SK-N-SH (cell line): ENCODE results near the gene SNAP29. TPM values are rescaled to one million over a fixed set of nuclear protein-coding genes. Genes with fewer than 3 reads are reported as not detected.

Source experiments
- CTCF ChIA-PET: fragments of 300-600, 350-600 bp; formaldehyde crosslinking; extraction: SDS; loops from one replicate; lab custom pipeline; 2021; lab: Yijun Ruan, JAX
- POLR2A ChIA-PET: fragments of 350-600 bp; sonication (Branson Sonifier 250); formaldehyde crosslinking; extraction: SDS; loops from one replicate; lab custom pipeline; 2020; ENCODE audit warnings: antibody characterized with exemption, inconsistent platforms; lab: Yijun Ruan, JAX
- DNase-seq: peaks from one replicate; pipeline ENCODE4 v3.0.0; 2012
- H2AFZ ChIP-seq: fragments of 200-600 bp; sonication (generic); 2 replicates; pipeline ENCODE4 v1.8.1; 2016; ENCODE audit warnings: antibody characterized with exemption, mild to moderate bottlenecking, low read depth
- H3F3A ChIP-seq: fragments of 200-600 bp; sonication (generic); replicated peaks from 2 replicates; pipeline ENCODE3; 2016; ENCODE audit warnings: antibody characterized with exemption, mild to moderate bottlenecking; ENCODE audit not compliant: insufficient read depth
- H3K27ac ChIP-seq, 2 experiments: fragments of 200-500 bp in 1 of 2; fragments of 200-600 bp in 1 of 2; sonication (Bioruptor generic) in 1 of 2; sonication (generic), shearing (Covaris generic) in 1 of 2; 2 replicates each; pipeline versions ENCODE4 v1.5.1 to v1.6.1; 2014 to 2016; ENCODE audit warnings: low read depth in 2 of 2, inconsistent platforms in 1 of 2, low read length in 1 of 2, mild to moderate bottlenecking in 1 of 2, mixed read lengths in 1 of 2
- H3K27me3 ChIP-seq: fragments of 200-600 bp; sonication (generic), shearing (Covaris generic); 2 replicates; pipeline ENCODE4 v1.6.1; 2016; ENCODE audit warnings: mixed run types; ENCODE audit not compliant: insufficient read depth
- H3K36me3 ChIP-seq, 2 experiments: fragments of 200-500 bp in 1 of 2; fragments of 200-600 bp in 1 of 2; sonication (Bioruptor generic) in 1 of 2; sonication (generic) in 1 of 2; replicated peaks in 1 of 2; 2 replicates each; pipeline versions ENCODE3 to v1.5.1; 2014 to 2016; ENCODE audit warnings: low read length in 1 of 2, mild to moderate bottlenecking in 1 of 2; ENCODE audit not compliant: insufficient read depth in 2 of 2, control insufficient read depth in 1 of 2
- H3K4me1 ChIP-seq, 2 experiments: fragments of 200-500 bp in 1 of 2; fragments of 200-600 bp in 1 of 2; sonication (Bioruptor generic) in 1 of 2; sonication (generic), shearing (Covaris generic) in 1 of 2; 2 replicates each; pipeline versions ENCODE4 v1.5.1 to v1.6.1; 2014 to 2016; ENCODE audit warnings: low read depth in 1 of 2, low read length in 1 of 2, mixed run types in 1 of 2; ENCODE audit not compliant: insufficient read depth in 2 of 2, control insufficient read depth in 1 of 2
- H3K4me2 ChIP-seq: fragments of 200-600 bp; sonication (generic), shearing (Covaris generic); 2 replicates; pipeline ENCODE4 v1.6.1; 2017; ENCODE audit warnings: mixed run types
- H3K4me3 ChIP-seq, 2 experiments: fragments of 200-500 bp in 1 of 2; fragments of 200-600 bp in 1 of 2; sonication (Bioruptor generic) in 1 of 2; sonication (generic), shearing (Covaris generic) in 1 of 2; 2 replicates each; pipeline versions ENCODE4 v1.5.1 to v1.8.1; 2014 to 2016; ENCODE audit warnings: low read depth in 2 of 2, inconsistent platforms in 1 of 2, low read length in 1 of 2, mild to moderate bottlenecking in 1 of 2, mixed read lengths in 1 of 2, moderate library complexity in 1 of 2
- H3K79me2 ChIP-seq: fragments of 200-600 bp; sonication (generic); 2 replicates; pipeline ENCODE4 v1.8.1; 2017; ENCODE audit warnings: mild to moderate bottlenecking; ENCODE audit not compliant: insufficient read depth
- H3K9ac ChIP-seq: fragments of 200-600 bp; sonication (generic); 2 replicates; pipeline ENCODE4 v1.6.1; 2017; ENCODE audit warnings: mixed run types
- H3K9me2 ChIP-seq: fragments of 200-600 bp; sonication (generic); 2 replicates; pipeline ENCODE4 v1.6.1; 2017; ENCODE audit warnings: mixed run types
- H3K9me3 ChIP-seq: fragments of 200-600 bp; sonication (generic); 2 replicates; pipeline ENCODE4 v1.6.1; 2017; ENCODE audit warnings: mixed run types, mild to moderate bottlenecking, moderate library complexity
- H4K20me1 ChIP-seq: fragments of 200-600 bp; sonication (generic); 2 replicates; pipeline ENCODE4 v1.6.1; 2017; ENCODE audit warnings: mild to moderate bottlenecking, mixed run types; ENCODE audit not compliant: insufficient read depth
- EZH2phosphoT487 ChIP-seq: fragments of 200-600 bp; sonication (generic); IDR thresholded peaks from 2 replicates; pipeline ENCODE4 v1.6.1; 2017; ENCODE audit warnings: low read depth, mixed run types, mild to moderate bottlenecking, antibody characterized with exemption, moderate library complexity, borderline replicate concordance
- FOXJ3 ChIP-seq: sonication (generic); formaldehyde crosslinking; IDR thresholded peaks from 2 replicates; pipeline ENCODE4 v1.5.1; 2020; ENCODE audit warnings: mild to moderate bottlenecking, missing genetic modification reagents
- GATA2 ChIP-seq: sonication (generic); formaldehyde crosslinking; IDR thresholded peaks from 2 replicates; pipeline ENCODE4 v1.5.0; 2020; ENCODE audit warnings: mild to moderate bottlenecking, missing genetic modification reagents
- MEF2A ChIP-seq: IDR thresholded peaks from 2 replicates; pipeline ENCODE4 v1.4.0; 2012; ENCODE audit warnings: low read depth, borderline replicate concordance
- MXI1 ChIP-seq: IDR thresholded peaks from 2 replicates; pipeline ENCODE4 v1.6.1; 2012; ENCODE audit warnings: mild to moderate bottlenecking, low read depth, low read length, improper control_type of control experiment
- NFIC ChIP-seq: IDR thresholded peaks from 2 replicates; pipeline ENCODE4 v1.4.0; 2012; ENCODE audit warnings: borderline replicate concordance
- NRF1 ChIP-seq: IDR thresholded peaks from 2 replicates; pipeline ENCODE4 v1.6.1; 2012; ENCODE audit warnings: low read depth, mild to moderate bottlenecking, low read length
- PBX3 ChIP-seq: IDR thresholded peaks from 2 replicates; pipeline ENCODE4; 2012
- RFX5 ChIP-seq: IDR thresholded peaks from 2 replicates; pipeline ENCODE4 v1.6.1; 2012; ENCODE audit warnings: mild to moderate bottlenecking, improper control_type of control experiment, low read length
- RXRA ChIP-seq: IDR thresholded peaks from 2 replicates; pipeline ENCODE4 v1.4.0; 2012; ENCODE audit warnings: low read depth, mild to moderate bottlenecking, borderline replicate concordance
- SIN3A ChIP-seq: IDR thresholded peaks from 2 replicates; pipeline ENCODE4 v1.6.1; 2012; ENCODE audit warnings: low read depth, mild to moderate bottlenecking, low read length, moderate library complexity, borderline replicate concordance
- YY1 ChIP-seq: IDR thresholded peaks from 2 replicates; pipeline ENCODE4 v1.4.0; 2012; ENCODE audit warnings: low read depth, mild to moderate bottlenecking
- WGBS: methylation state at CpG from one replicate; pipeline ENCODE4 v1.1.6; 2017; ENCODE audit warnings: low lambda C conversion rate; 5-methylcytosine and 5-hydroxymethylcytosine counted together
- polyA plus RNA-seq, 3 experiments: library from polyadenylated mRNA; depleted of rRNA; stranded (reverse); fragments of >200 nt; gene quantifications; 2 replicates each; pipeline ENCODE4 v1.2.3, GENCODE V29; 2012
- TF ChIP-seq, protein P1 (sequence below): IDR thresholded peaks from 2 replicates; pipeline ENCODE4 v1.4.0; 2012; ENCODE audit warnings: low read depth

The SNAP29 gene
- polyA plus RNA-seq, 1 of the 3 experiments (the other 2 are of a cell fraction) = 37.3 TPM

- no peak overlapping the region for H3K9ac ChIP-seq
- no peaks in the 10 kb centered on the region for H3K9me2 ChIP-seq
- no peak overlapping the region for H3K4me3 ChIP-seq
- no peaks in the 10 kb centered on the region for H3K9me3 ChIP-seq
- ChIA-PET CTCF (no interaction called here), POLR2A (no interaction called here)
- H2AFZ ChIP-seq = no peak overlapping the region
- peaks cover 5% of the 10 kb centered on the region for H3F3A ChIP-seq
- H3K79me2 ChIP-seq = peaks cover 64% of the 10 kb centered on the region; the same call in 1 of the 2 replicates
- H3K4me2 ChIP-seq = no peak overlapping the region
- H4K20me1 ChIP-seq = peaks cover 13% of the 10 kb centered on the region
- H3K36me3 ChIP-seq = peaks cover 0 to 3% of the 10 kb centered on the region in 2 experiments
- no peaks in the 10 kb centered on the region for H3K4me1 ChIP-seq
- no peak for TF ChIP-seq YY1
- no peak for TF ChIP-seq MEF2A
- TF ChIP-seq RFX5 = no peak
- no peak for TF ChIP-seq SIN3A
- no peak for TF ChIP-seq NFIC
- no peak for TF ChIP-seq EZH2phosphoT487
- TF ChIP-seq RXRA = no peak
- no peak for TF ChIP-seq PBX3
- TF ChIP-seq NRF1 = no peak
- H3K27ac ChIP-seq = no peak overlapping the region
- DNase-seq = no peak
- 88% methylated on average over 5 of the region's 5 CpGs for WGBS
- no peaks in the 10 kb centered on the region for H3K27me3 ChIP-seq
These were observed 14.5 kb upstream of the SNAP29 start for GRCh38 chr22:20844055-20845037.

- Histone ChIP-seq H3K27ac (no peak overlapping the region), H3K79me2 (peaks cover 73% of the 10 kb centered on the region), H3F3A (peaks cover 5% of the 10 kb centered on the region), H2AFZ (no peak overlapping the region), H3K9me2 (no peaks in the 10 kb centered on the region), H3K9ac (no peak overlapping the region), H3K4me1 (no peaks in the 10 kb centered on the region), H4K20me1 (peaks cover 26% of the 10 kb centered on the region; the same call in 1 of the 2 replicates), H3K4me2 (no peak overlapping the region), H3K9me3 (no peaks in the 10 kb centered on the region), H3K27me3 (no peaks in the 10 kb centered on the region), H3K36me3 (peaks cover 0 to 3% of the 10 kb centered on the region in 2 experiments), H3K4me3 (no peak overlapping the region)
- 88% methylated on average over 1 of the region's 2 CpGs for WGBS
- no peak for DNase-seq
- TF ChIP-seq MXI1 = no peak
- no peak for TF ChIP-seq GATA2 (CRISPR knock-in tag)
- TF ChIP-seq, protein P1, sequence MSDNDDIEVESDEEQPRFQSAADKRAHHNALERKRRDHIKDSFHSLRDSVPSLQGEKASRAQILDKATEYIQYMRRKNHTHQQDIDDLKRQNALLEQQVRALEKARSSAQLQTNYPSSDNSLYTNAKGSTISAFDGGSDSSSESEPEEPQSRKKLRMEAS = no peak
- TF ChIP-seq FOXJ3 = no peak
- POLR2A ChIA-PET = no interaction called here
- CTCF ChIA-PET = no interaction called here
These were observed 11.4 kb upstream of the SNAP29 start for GRCh38 chr22:20847318-20847822.
